D721Med (cell line): Measurements from ENCODE around the gene ZNF70.

Experiments used
- DNase-seq: peaks from one replicate; pipeline ENCODE4 v3.0.0; 2011; ENCODE audit warnings: low spot score; ENCODE audit not compliant: insufficient read length
- FAIRE-seq: peaks from 2 replicates; lab custom pipeline; 2011; peaks lifted over from hg19 to GRCh38; lab: Jason Lieb, UNC
- CTCF ChIP-seq: IDR thresholded peaks from 2 replicates; pipeline ENCODE4 v1.5.1; 2012; ENCODE audit warnings: mild to moderate bottlenecking, control low read depth; ENCODE audit not compliant: insufficient read depth; ENCODE audit errors: missing control alignments

Gene ZNF70

GRCh38 chr22:23779731-23780130 is 28.8 kb upstream of the ZNF70 start:
- FAIRE-seq (no peak), DNase-seq (no peak)
- no peak for TF ChIP-seq CTCF

- no peak for TF ChIP-seq CTCF
- DNase-seq = no peak
- no peak for FAIRE-seq
Observed at GRCh38 chr22:23779083-23779482, 28.2 kb upstream of the ZNF70 start.

GRCh38 chr22:23778577-23778900 is 27.6 kb upstream of the ZNF70 start:
- TF ChIP-seq CTCF = no peak
- DNase-seq = no peak
- FAIRE-seq = no peak

- FAIRE-seq = no peak
- TF ChIP-seq CTCF = no peak
- DNase-seq = no peak
Observed at GRCh38 chr22:23777776-23778576, 27.1 kb upstream of the ZNF70 start.

- TF ChIP-seq CTCF = no peak
- DNase-seq (no peak), FAIRE-seq (no peak)
Observed at GRCh38 chr22:23775779-23776375, 25.0 kb upstream of the ZNF70 start.

- FAIRE-seq = no peak
- DNase-seq = no peak
- no peak for TF ChIP-seq CTCF
Observed at GRCh38 chr22:23774922-23775436, 24.1 kb upstream of the ZNF70 start.

GRCh38 chr22:23774114-23774921 is 23.4 kb upstream of the ZNF70 start:
- DNase-seq (no peak), FAIRE-seq (no peak)
- TF ChIP-seq CTCF = no peak
